Measurements from ENCODE around the gene UBXN11.

The UBXN11 gene

GRCh38 chr1:26265405-26265804, 41.0 kb downstream of the UBXN11 start:
- no peak for TF ChIP-seq CTCF (conservative IDR thresholded peaks at IDR 0.05; ENCODE audit: low read length)
- no peak for TF ChIP-seq EZH2phosphoT487 (IDR thresholded peaks at IDR 0.05; ENCODE audit: borderline replicate concordance)
- no peaks in the 10 kb centered on the region for H3K9me2 ChIP-seq (replicated peaks; ENCODE audit: low read depth, low read length)
- no peak overlapping the region for H2AFZ ChIP-seq (ENCODE audit: low read length)
- H3K4me2 ChIP-seq (ENCODE audit: low read depth, low read length, poor library complexity, severe bottlenecking), result no peak overlapping the region
- no peak overlapping the region for H3K4me3 ChIP-seq (ENCODE audit: low read length, poor library complexity, severe bottlenecking)
- no peaks in the 10 kb centered on the region for H3K27me3 ChIP-seq (ENCODE audit: insufficient read depth, low read length, poor library complexity, severe bottlenecking)
- H3K79me2 ChIP-seq (ENCODE audit: insufficient read depth, low read length), result no peaks in the 10 kb centered on the region
- no peaks in the 10 kb centered on the region for H3F3A ChIP-seq (ENCODE audit: low read depth)
- H3K9me3 ChIP-seq (ENCODE audit: insufficient read depth, low read depth, low read length), result peaks cover 3% of the 10 kb centered on the region; the same call in 1 of the 2 replicates
- no peaks in the 10 kb centered on the region for H3K4me1 ChIP-seq (ENCODE audit: insufficient read depth, low read length, poor library complexity, severe bottlenecking)
- H3K9ac ChIP-seq (ENCODE audit: low read depth, low read length, poor library complexity, severe bottlenecking), result no peak overlapping the region
- no peaks in the 10 kb centered on the region for H4K20me1 ChIP-seq (ENCODE audit: insufficient read depth, low read length, poor library complexity, severe bottlenecking)
- H3K36me3 ChIP-seq (ENCODE audit: insufficient read depth, low read length), result peaks cover 93% of the 10 kb centered on the region

GRCh38 chr1:26263212-26263611, 43.2 kb downstream of the UBXN11 start:
- H3K79me2 ChIP-seq (ENCODE audit: insufficient read depth, low read length), result no peaks in the 10 kb centered on the region
- no peaks in the 10 kb centered on the region for H3K9me2 ChIP-seq (replicated peaks; ENCODE audit: low read depth, low read length)
- H3K9me3 ChIP-seq (ENCODE audit: insufficient read depth, low read depth, low read length), result no peaks in the 10 kb centered on the region
- H3K4me2 ChIP-seq (ENCODE audit: low read depth, low read length, poor library complexity, severe bottlenecking), result no peak overlapping the region
- peaks cover 93% of the 10 kb centered on the region for H3K36me3 ChIP-seq (ENCODE audit: insufficient read depth, low read length)
- no peaks in the 10 kb centered on the region for H3K4me1 ChIP-seq (ENCODE audit: insufficient read depth, low read length, poor library complexity, severe bottlenecking)
- H3K27me3 ChIP-seq (ENCODE audit: insufficient read depth, low read length, poor library complexity, severe bottlenecking), result no peaks in the 10 kb centered on the region
- no peak for TF ChIP-seq CTCF (conservative IDR thresholded peaks at IDR 0.05; ENCODE audit: low read length)
- no peak for TF ChIP-seq EZH2phosphoT487 (IDR thresholded peaks at IDR 0.05; ENCODE audit: borderline replicate concordance)
- no peaks in the 10 kb centered on the region for H4K20me1 ChIP-seq (ENCODE audit: insufficient read depth, low read length, poor library complexity, severe bottlenecking)
- no peak overlapping the region for H3K4me3 ChIP-seq (ENCODE audit: low read length, poor library complexity, severe bottlenecking)
- H3K9ac ChIP-seq (ENCODE audit: low read depth, low read length, poor library complexity, severe bottlenecking), result no peak overlapping the region
- H3F3A ChIP-seq (ENCODE audit: low read depth), result no peaks in the 10 kb centered on the region
- no peak overlapping the region for H2AFZ ChIP-seq (ENCODE audit: low read length)

GRCh38 chr1:26259578-26259977, 46.9 kb downstream of the UBXN11 start:
- H3K9me2 ChIP-seq (replicated peaks; ENCODE audit: low read depth, low read length), result no peaks in the 10 kb centered on the region
- no peak for TF ChIP-seq CTCF (conservative IDR thresholded peaks at IDR 0.05; ENCODE audit: low read length)
- no peak for TF ChIP-seq EZH2phosphoT487 (IDR thresholded peaks at IDR 0.05; ENCODE audit: borderline replicate concordance)
- no peak overlapping the region for H2AFZ ChIP-seq (ENCODE audit: low read length)

More at GRCh38 chr1:26259578-26259977, 46.9 kb downstream of the UBXN11 start:
- Histone ChIP-seq H3K36me3 (ENCODE audit: insufficient read depth, low read length) (peaks cover 94% of the 10 kb centered on the region), H3K4me3 (ENCODE audit: low read length, poor library complexity, severe bottlenecking) (no peak overlapping the region), H3K9ac (ENCODE audit: low read depth, low read length, poor library complexity, severe bottlenecking) (no peak overlapping the region), H3K9me3 (ENCODE audit: insufficient read depth, low read depth, low read length) (no peaks in the 10 kb centered on the region), H4K20me1 (ENCODE audit: insufficient read depth, low read length, poor library complexity, severe bottlenecking) (peaks cover 19% of the 10 kb centered on the region), H3F3A (ENCODE audit: low read depth) (no peaks in the 10 kb centered on the region), H3K4me2 (ENCODE audit: low read depth, low read length, poor library complexity, severe bottlenecking) (no peak overlapping the region), H3K4me1 (ENCODE audit: insufficient read depth, low read length, poor library complexity, severe bottlenecking) (no peaks in the 10 kb centered on the region), H3K79me2 (ENCODE audit: insufficient read depth, low read length) (peaks cover 23% of the 10 kb centered on the region), H3K27me3 (ENCODE audit: insufficient read depth, low read length, poor library complexity, severe bottlenecking) (no peaks in the 10 kb centered on the region)

Measured in Loucy (cell line).